Neural progenitor cell (in vitro differentiated cells): ENCODE measurements around the gene ACOT4.

Experiments
- CTCF ChIP-seq: fragments of 200-600 bp; sonication (generic); IDR thresholded peaks from 2 replicates; pipeline ENCODE4 v1.5.1; 2017; ENCODE audit warnings: antibody characterized with exemption, mild to moderate bottlenecking
- EZH2 ChIP-seq: fragments of 200-600 bp; sonication (generic); IDR thresholded peaks from 2 replicates; pipeline ENCODE4 v1.6.1; 2017; ENCODE audit warnings: antibody characterized with exemption, mild to moderate bottlenecking, moderate library complexity
- EZH2phosphoT487 ChIP-seq: fragments of 200-600 bp; sonication (generic); IDR thresholded peaks from 2 replicates; pipeline ENCODE4 v1.6.1; 2017; ENCODE audit warnings: antibody characterized with exemption

- TF ChIP-seq EZH2 (no peak), CTCF (peak; percentile 90), EZH2phosphoT487 (no peak)
Measured at GRCh38 chr14:73633116-73634010, 41.7 kb downstream of the ACOT4 start.
